GM19452 (cell line): ENCODE measurements around the gene PKD2.
"Not testable (repeated sequence)": the region's sequence is repeated elsewhere in the genome, so short reads cannot be mapped to it uniquely, and the experiment has no call there.

Experiments used
- ATAC-seq: cut with Tn5 transposase; IDR thresholded peaks from one replicate; pipeline ENCODE4 v1.9.1; 2021; ENCODE audit not compliant: unreplicated experiment

Gene PKD2

DNA sequence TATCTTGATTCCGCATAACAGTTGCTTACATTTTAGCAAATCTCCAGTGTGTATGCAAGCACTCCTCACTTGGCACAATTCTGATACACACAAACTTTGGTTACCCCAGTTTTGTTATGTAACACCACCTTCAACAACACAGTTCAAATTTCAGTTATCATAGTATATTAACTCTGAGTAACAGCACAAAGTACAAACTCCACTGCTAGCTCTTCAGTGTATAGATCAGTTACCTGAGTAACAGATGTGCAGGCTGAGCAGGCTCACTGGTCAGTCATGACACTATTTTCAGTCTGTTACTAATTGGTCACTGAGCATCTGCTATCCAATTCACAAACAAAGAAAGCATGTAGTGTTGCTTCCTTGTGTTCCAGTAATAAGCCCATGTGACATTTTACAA lies 55.4 kb downstream of the PKD2 start:
- ATAC-seq, result no peak

DNA sequence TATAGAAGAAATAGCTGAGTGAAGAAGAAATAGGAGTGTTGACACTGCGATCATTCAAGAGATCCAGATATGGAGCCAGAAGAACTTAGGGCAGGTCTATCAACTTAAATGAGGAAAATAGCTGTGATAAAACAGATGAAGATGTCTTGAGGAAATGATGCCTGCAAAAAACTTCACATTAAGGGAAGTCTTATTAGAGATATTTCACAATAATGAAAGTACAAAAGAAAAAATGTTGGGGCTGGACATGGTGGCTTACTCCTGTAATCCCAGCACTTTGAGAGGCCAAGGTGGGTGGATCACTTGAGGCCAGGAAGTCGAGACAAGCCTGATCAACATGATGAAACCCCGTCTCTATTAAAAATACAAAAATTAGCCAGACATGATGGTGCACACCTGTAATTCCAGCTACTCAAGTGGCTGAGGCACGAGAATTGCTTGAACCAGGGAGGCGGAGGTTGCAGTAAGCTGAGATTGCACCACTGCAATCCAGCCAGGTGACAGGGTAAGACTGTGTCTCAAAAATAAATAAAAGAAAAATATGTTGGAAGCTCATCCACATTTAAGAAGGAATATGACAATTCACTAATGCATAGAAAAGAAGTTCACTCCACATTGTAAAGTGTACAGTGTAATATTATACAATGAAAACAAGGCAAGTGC lies 56.3 kb downstream of the PKD2 start:
- ATAC-seq, result no peak

DNA sequence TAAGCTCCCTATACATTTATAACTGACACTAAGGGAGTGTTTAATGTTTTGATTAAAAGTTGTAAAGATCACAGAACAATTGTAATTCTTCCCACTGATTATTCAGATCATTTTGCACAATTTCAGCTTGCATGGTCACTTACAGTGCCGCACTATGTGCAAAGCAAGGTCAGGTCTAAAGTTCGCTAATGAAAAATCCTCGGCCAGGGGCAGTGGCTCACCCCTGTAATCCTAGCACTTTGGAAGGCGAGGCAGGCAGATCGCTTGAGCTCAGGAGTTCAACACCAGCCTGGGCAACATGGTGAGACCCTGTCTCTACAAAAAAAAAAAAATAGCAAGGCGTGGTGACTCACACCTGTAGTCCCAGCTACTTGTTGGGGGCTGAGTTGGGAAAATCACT lies 57.0 kb downstream of the PKD2 start:
- ATAC-seq, result no peak

DNA sequence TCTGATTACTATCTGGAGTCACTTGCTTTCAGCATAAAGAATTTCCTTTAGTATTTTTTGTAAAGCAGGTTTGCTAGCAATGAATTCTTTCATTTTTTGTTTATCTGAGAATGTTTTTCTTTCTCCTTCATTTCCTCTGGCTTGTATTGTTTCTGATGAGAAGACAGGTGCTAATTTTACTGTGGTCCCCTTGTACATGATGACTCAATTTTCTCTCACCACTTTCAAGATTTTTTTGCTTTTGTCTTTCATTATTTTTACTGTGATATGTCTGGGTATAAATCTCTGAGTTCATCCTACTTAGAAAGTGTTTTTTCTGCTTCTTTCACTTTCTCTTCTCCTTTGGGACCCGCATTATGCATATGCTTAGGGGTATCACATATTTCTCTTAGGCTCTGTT lies 62.6 kb downstream of the PKD2 start:
- no peak for ATAC-seq

DNA sequence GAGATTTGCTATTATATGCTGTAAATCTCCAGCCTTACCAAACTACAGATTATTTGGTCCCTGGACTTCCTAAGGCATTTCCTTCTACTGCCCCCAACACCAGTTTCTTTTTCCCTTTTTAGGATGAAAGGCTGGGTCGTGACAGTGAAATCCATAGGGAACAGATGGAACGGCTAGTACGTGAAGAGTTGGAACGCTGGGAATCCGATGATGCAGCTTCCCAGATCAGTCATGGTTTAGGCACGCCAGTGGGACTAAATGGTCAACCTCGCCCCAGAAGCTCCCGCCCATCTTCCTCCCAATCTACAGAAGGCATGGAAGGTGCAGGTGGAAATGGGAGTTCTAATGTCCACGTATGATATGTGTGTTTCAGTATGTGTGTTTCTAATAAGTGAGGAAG lies 67.9 kb downstream of the PKD2 start:
- no peak for ATAC-seq

DNA sequence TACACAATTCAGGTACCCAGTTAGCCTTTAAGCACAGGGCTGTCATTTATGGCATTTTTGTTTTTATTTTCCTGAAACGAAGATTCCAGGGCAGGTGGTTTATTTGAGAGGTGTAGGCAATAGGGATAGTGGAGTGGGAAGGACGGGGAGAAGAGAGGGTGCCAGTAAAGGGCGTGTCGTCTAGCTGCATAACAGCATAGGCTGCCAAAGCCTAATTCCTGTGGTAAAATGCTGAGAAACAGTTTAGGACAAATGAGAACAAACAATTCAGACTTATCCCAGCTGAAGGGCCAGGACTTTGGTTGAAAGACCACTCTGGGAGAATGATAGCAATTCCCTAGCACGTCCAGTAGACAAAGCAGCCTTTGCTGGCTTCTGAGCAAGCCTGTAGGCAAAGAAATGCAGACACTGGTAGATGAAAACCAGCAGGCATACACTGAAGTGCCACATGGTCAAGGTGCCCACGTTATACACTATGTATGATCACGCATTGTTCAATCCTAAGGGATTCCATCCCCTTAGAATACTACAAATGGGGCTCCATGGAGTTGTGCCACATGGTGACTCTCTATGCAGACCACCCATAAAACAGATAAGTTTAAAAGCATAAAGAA lies 70.6 kb downstream of the PKD2 start:
- ATAC-seq, result no peak

DNA sequence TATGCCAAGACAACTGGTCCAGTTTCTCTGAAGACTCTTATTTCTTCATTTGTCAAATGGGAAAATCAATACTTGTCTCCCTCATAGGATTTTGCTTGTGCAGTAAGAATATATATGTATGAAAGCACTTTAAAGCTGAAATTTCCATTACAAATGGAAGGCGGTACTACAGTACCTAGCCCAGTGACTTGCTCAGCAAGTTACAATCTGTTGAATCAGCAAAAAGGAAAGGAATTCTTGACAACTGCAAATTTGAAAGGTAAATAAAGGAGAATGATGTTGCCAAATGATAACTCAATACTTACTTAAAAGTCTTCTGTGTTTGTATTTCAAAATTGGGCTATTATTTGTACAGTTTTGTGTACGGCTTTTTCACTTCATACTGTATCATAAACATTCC lies 71.1 kb downstream of the PKD2 start:
- ATAC-seq, result no peak

DNA sequence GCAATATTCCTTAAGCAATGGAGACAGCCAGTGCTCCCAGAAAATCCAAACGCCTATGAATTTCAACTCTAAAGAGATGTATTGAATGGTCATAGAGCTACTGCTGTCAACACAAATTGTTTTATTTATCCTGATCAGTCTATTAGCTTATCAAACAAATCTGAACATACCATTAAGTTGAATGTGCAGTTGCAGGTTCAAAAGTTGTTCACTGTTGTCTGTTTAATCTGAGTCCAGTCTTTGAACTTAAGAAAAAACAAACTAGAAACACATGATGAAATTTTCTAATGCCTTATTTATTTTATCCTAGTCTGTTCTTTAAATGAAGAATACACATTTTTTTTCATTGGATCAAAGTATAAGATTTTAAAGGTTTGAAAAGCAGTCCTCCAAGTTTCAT lies 73.2 kb downstream of the PKD2 start:
- no peak for ATAC-seq

DNA sequence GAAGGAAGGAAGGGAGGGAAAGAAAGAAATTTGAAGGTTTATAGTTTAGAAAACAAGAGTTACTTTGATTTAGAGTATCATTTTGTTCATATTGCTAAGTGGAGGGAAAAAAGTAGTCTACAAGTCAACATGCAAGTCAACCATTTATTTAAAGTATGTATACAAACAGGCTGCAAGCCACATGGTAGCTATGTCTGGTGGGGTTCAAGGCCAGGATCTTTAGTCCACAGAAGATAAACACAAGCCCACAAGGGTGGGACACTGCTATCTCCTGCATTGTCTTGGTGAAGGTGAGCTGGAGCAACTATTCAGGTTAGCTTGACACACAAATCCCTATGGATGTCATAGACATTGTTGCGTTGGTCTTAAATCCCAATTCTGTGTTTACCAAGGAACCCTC lies 79.6 kb downstream of the PKD2 start:
- no peak for ATAC-seq

DNA sequence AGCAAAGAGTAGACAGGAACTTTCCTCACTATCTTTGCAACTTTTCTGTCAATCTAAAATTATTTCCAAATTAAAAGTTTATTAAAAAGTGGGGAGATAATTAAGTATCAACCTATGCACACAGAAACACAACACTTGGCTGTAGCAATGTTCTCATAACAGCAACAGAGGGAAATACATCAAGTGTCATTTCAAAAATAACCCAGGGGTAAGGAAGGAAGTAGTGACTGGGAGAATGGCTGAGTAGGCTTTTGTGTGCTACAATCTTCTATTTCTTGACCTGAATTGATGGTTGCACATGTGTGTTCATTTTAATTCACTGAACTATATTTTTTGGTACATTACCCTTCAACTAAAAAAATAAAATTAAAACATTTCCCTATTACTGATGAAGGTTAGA lies 83.5 kb downstream of the PKD2 start:
- no peak for ATAC-seq

DNA sequence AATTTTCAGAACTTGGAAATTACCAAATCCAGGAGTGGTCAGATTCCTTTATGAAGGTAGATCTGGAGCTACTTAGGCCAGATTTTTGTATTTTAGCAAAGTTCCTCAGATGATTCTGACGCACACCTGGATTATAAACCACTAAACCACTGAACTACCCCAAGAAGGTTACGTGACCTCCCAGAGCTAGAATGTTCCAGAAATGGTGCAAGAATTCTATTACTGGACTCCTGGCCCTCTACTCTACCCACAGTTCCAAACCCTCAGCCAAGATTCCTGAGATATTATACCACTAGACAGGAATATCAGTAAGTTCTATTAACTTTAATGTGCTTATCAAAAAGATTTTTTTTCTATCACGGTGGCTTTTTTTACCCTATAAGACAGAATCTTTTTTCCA lies 83.9 kb downstream of the PKD2 start:
- ATAC-seq, result no peak

DNA sequence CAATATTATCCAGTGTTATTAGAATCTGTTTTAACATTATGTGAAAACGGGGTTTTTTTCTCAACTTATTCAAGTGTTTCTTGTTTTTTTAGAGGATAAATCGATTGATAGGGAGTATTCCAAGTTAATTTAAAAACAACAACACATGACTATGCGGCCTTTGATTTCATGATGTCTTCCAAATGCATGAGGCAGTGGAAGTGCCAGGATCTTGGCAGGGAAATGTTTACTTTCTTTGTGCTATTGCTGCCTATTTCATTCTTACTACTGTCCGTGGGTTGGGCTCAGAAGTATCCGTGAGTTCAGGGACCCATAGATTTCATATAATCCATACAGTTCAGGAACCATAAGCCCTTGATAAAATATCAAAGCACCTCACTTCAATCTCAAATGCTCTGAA lies 86.4 kb downstream of the PKD2 start:
- no peak for ATAC-seq

DNA sequence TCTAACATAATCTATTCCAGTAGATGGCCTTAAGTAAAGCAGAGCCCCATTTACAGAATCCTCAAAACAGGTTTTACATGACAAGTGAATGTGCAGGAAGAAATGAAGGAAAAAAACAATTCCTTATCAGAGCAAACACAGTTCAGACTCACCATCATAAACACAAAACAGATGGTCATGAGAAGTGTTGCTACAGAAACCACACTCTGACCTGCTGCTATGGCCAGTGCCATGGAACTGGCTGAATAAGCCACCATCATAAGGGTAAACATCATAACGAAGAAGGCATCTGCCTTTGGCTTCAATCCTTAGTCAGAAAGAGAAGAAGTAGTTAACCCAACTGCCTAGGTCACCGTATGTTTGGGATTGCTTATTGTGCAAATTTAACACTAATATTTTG lies 89.9 kb downstream of the PKD2 start:
- no peak for ATAC-seq

DNA sequence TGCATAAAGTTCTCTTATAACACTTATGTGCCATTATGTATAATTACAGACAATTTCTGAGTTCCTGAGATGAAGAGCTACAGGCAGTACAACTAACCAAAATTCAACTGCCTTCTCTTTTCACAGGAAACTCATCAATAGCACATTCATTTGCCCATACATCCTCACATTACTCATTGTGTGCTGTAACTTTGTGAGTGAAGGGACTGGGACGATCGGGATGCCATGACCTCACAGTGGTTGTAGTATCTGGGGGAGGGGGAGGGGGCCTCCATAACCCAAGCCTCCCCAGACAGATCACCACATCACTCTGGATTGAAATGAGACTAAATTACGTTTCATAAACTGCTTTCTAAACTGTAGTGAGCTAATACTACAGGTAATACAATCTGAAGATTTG lies 90.3 kb downstream of the PKD2 start:
- ATAC-seq, result no peak

DNA sequence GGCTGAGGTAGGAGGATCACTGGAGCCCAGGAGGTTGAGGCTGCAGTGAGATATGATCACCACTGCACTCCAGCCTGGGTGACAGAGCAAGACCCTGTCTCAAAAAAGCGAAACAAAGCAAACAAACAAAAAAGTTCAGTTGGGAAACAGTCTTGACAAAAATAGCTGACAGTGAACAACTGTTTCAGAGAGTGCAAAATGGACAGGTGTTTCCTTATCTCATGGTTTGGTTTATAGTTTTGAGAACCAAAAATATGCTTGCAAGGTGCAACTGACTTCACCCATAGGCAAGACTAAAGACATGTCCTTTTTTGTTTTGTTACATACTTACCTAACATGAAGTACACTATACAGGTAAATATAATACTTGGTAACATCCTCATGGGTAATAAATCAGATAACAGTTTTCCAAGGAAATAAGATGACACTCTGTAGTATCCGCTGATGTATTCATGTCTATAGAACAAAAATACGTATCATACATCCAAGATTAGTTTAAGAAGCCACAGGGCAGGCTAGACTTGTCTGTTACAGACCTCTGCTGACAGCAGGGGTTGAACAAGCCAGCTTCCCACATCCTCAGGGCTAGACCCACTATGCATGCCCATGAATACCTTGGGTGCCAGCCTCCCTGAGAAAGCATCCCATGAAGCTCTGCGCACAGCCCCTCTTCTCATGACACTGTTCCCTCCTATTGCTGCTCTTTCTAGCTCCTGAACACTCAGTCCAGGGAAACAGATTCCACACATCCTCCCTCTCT lies 91.7 kb downstream of the PKD2 start:
- ATAC-seq, result no peak

DNA sequence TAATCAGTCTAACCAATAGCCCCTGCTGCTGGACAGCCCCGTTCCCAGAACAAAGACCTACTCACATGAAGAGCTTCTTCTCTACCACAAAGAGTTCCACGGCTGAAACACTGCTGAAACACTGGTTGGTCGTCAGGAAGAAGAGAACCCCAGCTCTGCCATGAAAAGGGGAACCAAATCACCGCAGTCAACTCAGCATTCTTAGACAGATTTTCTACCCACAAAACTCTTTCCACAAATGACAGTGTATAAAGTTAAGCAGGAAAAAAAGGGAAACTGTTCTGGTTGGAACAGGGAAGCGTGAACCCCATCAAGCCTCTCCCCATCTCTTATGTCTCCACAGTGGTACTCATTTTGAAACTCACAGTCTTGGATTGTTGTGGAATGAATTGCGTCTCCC lies 93.7 kb downstream of the PKD2 start:
- ATAC-seq, result no peak

DNA sequence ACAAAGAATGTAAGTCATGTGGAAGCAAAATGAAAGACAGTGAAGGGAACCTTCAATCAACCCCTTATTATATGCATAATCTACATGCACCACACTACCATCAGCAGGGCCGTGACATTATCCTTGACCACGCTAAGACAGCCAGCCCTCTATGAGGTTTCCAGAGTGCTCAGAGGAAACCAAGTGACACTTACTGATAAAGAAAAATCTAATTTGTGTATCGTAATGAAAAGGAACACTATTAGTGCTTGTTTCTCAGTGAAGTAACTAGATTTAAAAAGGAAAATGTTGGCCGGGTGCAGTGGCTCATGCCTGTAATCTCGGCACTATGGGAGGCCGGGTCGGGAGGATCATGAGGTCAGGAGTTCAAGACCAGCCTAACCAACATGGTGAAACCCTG lies 94.6 kb downstream of the PKD2 start:
- ATAC-seq, result no peak

DNA sequence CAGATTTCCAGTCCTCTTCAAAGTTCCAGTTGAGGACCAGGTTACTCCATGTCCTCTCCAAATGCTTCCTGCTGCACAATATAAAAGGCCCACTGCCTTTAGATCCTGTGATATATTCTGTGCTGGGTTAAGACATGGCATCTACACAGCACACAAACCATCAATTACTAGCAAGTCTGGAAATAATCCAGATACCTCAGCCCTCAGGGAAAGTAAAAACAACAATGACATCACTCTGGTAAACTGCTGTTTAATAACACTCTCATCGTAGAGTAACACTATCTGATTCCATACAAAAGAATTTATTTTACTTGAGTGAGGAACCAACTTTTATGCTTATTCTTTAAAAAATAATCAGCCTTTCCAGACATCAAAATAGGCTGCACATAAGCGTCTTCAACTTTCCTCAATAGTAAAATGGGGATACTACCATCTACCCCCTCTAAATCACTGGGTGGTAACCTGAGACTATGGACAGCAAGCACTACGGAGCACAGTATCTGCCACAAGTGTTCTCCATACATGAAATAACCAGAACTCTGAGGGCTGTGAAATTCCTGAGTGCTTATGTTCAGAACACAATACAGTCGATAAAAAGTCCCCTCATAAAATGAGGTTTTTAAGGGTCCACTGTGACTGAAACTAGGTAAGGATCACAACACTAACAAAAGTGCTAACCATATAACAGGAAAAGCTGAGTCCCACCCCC lies 97.6 kb downstream of the PKD2 start:
- ATAC-seq, result no peak

DNA sequence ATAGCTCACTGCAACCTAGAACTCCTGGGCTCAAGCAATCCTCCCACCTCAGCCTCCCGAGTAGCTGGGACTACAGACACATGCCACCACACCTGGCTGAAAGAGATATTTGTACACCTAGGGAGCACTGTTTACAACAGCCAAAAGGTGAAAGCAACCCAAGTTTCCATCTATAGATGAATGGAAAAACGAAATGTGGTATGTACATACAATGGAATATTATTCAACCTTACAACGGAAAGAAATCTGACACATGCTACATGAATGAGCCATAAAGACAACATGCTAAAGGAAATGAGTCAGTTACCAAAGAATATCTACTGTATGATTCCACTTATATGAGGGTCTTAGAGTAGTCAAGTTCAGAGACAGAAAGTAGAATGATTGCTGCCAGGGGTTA lies 98.8 kb downstream of the PKD2 start:
- no peak for ATAC-seq

DNA sequence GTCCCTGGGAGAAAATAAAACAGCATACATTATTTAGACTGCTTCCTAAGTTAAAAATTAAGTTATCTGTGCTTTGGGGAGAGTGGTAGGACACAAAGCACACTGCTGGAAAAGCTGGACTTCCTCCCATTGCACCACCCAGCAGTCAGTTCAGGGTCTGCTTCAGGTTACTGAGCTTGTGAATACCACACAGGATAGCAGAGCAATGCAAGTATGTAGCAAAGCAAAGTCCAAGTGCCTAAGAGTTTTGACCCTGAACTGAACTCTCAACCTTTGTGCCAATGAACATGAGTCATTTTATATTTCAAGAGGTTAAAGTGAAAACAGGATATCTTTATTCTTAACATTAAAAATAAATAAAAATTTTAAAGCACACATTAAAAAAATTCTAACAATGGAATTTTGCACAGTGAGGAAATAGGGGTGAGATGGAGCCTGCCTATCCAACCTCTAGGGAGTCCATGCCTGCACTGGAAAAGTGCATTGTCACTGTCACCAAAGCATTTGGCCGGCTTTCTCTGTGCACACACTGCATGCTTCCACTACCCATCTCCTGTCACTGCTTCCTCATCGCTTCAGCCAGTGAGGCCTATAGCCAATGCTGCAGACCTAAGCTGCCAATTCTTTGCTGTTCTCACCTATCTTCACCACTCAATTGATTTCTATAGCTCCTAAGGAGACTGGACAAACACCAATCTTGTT lies 100.1 kb downstream of the PKD2 start:
- ATAC-seq, result no peak

DNA sequence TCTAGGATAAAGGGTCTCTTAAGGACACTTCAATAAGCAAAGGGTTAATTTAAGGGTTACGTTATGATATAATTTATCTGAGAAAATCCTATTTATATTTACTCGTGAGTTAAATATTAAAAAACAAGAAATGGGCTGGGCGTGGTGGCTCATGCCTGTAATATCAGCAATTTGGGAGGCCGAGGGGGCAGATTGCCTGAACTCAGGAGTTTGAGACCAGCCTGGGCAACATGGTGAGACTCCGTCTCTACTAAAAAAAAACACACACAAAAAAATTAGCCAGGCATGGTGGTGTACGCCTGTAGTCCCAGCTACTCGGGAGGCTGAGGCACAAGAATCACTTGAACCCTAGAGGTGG lies 100.7 kb downstream of the PKD2 start:
- ATAC-seq, result not testable (repeated sequence)
